ENCODE measurements around the gene CMTM3.

CMTM3 gene

GRCh38 chr16:66660422-66661209 is 56.1 kb downstream of the CMTM3 start:
- peak in 49 of 58 donors; percentile 8 to 84 (median 38) for DNase-seq

DNA sequence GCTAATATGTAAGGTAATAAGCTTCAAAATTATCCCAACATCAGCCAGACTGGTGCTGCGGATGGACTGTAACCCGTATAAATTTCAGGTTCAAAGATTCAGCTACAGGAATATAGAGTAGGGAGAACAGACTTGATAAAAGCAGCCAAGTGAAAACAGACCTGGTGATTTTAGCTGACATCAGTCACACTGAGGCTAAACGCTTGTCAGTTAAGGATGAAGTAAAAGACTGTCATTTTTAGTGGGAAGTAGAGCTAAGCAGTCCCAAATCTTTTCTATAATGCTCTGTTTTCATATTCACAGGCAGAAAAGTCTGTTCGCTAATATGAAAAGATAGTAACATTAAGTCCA is 56.7 kb downstream of the CMTM3 start:
- no peak for DNase-seq

DNA sequence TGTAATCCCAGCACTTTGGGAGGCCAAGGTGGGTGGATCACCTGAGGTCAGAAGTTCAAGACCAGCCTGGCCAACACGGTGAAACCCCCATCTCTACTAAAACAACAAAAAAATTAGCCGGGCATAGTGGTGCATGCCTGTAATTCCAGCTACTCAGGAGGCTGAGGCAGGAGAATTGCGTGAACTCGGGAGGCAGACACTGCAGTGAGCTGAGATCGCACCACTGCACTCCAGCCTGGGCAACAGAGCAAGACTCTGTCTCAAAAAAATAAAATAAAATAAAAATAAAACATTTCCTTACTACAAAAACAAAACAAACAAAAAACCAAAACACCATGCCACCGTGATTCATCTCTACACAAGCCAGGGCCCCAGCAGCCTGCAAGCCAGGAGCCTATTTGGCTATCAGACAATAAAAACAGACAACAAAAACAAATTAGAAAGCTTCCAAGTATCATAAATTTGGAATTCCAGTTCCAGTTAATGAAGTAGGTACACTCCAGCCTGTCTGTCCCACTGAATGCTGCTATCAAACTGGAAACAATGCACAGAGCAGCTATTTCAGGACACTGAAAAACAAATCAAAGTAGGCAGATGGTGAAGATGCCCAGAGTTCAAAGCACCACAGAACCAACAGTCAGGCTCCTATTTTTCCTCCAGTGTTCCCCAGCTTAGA is 57.3 kb downstream of the CMTM3 start:
- peak in 3 of 58 donors; percentile 18 to 34 (median 30) for DNase-seq

DNA sequence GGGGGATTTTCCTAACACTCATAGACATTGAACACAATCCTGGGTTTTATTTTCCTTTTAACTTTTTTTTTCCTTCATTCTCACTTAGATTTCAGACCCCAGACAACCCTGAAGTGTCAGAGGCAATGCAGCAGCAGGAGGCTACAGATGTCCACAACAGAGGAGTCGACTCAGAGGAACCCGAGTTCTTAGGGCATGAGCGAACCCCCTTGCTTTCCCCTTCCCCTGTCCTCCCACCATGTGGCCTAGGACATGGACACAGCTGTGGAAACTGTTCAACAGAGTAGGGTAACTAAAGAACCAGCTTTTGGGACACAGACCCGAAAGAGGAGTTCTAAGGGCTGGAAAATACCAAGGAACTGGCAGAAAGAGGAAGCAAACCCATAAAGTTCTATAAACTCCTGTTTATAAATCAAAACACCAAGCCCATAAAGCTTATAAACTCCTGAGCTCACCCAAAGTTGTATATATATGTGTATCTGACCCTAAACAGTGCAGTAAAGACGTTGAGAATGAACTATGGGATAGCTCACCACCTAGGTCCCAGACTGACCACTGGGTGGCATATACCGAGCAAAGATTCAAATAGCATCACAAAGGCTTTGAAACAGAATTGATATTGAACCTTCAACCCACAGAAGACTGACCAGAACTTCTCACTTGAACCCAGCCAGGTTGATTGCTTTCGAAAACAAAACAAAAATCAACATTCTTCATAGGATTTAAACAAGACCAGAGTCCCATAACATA is 58.1 kb downstream of the CMTM3 start:
- peak in 14 of 58 donors; percentile 3 to 42 (median 20) for DNase-seq
